Right ventricle myocardium inferior (tissue), 1 donor: ENCODE measurements around the gene MACROD1. TPM values are rescaled to one million over a fixed set of nuclear protein-coding genes. Genes with fewer than 3 reads are reported as not detected.

Experiments
- ATAC-seq: fragments of 200-7000 bp; cut with Tn5 transposase; one replicate; pipeline ENCODE4 v1.9.1; 2020; ENCODE audit warnings: mild to moderate bottlenecking, moderate library complexity
- DNase-seq: peaks from one replicate; pipeline ENCODE4 v3.0.0; 2021; ENCODE audit errors: missing footprints
- intact Hi-C: fragments of 100-400 bp; cut with DNase I; formaldehyde crosslinking; loops from one replicate; pipeline ENCODE4 v1.11.0; 2022
- total RNA-seq: library from RNA; stranded (reverse); fragmentation: NEBNext Ultra II Directional; extraction: Animal tissue kit (Norgen Biotek cat#: 25700); gene quantifications from one replicate; pipeline ENCODE4 v1.2.1, GENCODE V29; 2021
- donor health status: DM: no; HTN: yes; CAD: no; lungs with severe emphysema.

MACROD1 gene
- total RNA-seq, 1 donor from 2014 or later: 119 TPM

DNA sequence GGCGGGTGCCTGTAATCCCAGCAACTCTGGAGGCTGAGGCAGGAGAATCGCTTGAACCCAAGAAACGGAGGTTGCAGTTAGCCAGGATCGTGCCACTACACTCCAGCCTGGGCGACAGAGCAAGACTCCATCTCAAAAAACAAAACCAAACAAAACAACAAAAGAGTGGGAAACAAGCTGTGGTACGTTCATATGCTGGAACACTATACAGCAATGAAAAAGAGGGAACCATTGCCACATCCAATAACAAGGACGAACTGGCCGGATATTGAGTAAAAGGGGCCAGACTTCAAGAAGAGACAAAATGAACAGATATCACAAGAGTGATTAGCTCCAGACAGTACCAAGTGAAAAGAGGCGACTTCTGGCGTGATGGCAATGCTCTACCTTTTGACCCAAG is 4.9 kb downstream of the MACROD1 start:
- DNase-seq (no peak), ATAC-seq (no peak)
- intact Hi-C loops: no loop called here

DNA sequence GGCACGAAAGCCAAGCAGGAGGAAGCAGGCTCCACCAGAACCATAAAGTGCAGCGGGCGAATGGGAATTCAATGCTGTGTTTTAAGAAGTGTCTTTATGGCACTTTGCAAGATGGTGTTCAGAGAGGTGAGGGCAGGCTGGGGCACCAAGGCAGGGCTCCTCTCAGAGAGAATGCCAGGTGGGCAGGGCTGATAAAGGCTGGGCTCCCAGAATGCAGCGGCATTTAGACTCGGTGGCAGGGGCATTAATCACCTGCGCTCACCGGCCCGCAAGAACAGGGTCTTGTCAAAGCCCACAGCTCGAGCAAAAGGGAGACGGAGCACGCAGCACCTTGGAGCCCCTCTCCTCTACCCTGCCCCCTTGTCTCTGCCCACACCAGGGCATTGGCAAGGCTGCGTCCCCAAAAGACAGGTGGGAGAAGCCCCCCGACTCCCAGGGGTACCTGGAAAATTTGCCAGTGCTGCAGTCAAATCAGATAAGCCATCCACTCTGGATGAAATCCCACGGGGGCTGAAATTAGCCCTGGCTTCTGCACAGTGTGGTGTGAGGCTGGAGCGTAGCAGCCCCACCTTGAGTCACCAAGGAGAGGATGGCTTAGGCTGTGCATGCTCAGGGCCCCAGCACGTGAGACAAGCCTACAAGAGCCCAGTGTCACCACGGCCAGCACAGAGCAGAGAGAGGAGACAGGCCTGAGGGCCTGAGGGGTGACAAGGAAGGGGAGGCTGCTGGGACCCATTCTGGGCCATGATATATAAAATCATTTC is 8.1 kb downstream of the MACROD1 start:
- DNase-seq (no peak), ATAC-seq (no peak)
- intact Hi-C loops: loop anchor here (10.0 kb wide), 1 partner anchor 393 kb away; the partner anchor contains the start of gene ZFTA

DNA sequence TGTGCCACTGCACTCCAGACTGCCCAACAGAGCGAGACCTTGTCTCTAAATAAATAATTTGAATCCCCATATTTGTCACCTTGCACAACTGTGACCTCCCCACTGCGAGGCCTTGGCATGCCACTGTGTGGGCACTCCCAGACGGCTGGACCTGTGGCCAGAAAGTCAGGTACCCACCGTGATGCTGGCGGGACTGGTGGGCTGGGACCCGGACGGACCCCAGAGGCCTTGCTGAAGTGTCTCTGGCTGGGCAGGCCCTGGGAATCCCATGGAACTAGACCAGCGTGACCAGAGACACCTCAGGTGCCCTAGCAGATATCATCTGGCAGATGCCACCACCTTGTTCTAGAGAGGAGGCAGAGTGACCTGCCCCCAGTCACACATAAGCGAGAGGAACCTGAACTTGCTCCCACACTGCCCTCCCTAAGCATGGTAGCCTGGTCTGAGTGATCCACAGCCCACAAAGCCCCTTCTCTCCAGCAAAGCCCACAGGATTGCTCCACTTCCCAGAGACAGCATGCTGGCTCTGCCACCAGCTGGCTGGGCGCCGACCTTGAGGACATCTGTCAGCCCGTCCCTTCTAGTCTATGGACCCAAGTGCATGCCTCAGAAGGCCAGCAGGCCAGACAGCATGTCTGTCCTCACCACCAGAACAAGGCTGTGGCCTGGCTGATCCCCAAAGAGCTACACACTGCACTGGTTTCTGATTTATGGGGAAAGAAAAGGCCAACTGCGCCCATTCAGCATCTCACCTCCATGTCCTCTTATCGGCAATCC is 9.5 kb downstream of the MACROD1 start:
- ATAC-seq (peak; percentile 76), DNase-seq (no peak)
- intact Hi-C loops: loop anchor here (10.0 kb wide), 1 partner anchor 392 kb away; the partner anchor contains the start of gene ZFTA

DNA sequence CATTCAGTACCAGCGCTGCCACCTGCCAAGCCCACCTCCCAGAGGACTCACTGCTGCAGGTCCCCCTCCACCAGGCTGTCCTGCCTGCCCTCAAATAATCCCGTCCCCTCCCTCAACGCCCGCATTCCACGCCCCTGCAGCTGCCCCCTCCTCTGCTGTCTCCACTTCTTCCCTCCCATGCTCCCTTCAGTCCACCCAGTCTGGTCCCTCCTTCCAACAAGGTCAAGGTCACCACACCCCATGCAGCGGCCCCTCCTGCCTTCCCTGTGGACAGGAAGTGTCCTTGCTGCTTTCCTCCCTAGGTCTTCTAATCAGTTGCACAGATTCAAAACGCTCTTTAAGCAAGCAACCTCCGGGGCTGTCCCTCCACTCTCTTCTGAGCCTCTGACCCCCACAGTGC is 12.1 kb downstream of the MACROD1 start:
- intact Hi-C loops: loop anchor here (2.0 to 10.0 kb wide), 2 partner anchors 317 to 389 kb away; partner anchors contain the start of gene ZFTA
- no peak for ATAC-seq

DNA sequence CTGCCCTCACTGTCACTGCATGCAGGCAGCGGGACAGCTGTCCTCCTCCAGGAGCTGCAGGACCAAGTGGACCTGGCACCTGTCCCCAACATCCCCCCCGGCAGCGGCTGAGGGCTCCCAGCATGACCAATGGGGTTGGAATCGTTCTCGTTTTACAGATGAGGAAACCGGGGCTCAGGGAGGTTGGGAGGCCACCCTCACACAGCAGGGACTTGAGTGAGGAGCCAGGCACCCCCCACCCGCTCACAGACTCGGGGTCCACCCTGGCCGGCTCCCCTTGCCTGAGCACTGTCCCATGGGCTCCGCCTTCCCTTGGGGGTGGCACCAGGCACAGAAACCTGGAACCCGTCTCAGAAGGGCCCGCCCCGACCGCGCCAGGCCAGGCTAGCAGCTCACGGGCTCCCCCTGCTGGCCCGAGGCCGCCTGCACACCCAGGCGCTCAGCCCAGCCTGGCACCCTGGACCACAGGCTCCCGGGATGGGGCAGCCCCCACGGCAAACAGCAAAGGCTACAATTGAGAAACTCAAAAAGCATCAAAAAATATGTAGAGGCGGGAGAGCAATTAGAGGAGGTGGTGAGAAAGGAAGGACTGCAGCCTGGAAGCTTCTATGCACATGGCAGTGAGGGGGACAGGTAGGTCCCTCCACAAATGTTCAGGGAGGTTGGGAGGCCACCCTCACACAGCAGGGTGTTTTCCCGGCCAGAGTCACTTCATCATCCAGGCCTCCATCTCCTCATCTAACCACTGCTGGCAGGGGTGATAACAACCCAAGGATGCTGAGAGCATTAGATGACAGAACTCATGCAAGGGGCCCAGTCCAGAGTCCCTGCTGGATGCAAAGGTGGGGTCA is 12.8 kb downstream of the MACROD1 start:
- intact Hi-C loops: loop anchor here (2.0 to 10.0 kb wide), 2 partner anchors 316 to 388 kb away; partner anchors contain the start of gene ZFTA
- DNase-seq (peak; percentile 92), ATAC-seq (peak; percentile 51)

More for the DNA sequence above, 12.1 kb downstream of the MACROD1 start:
- DNase-seq: no peak

DNA sequence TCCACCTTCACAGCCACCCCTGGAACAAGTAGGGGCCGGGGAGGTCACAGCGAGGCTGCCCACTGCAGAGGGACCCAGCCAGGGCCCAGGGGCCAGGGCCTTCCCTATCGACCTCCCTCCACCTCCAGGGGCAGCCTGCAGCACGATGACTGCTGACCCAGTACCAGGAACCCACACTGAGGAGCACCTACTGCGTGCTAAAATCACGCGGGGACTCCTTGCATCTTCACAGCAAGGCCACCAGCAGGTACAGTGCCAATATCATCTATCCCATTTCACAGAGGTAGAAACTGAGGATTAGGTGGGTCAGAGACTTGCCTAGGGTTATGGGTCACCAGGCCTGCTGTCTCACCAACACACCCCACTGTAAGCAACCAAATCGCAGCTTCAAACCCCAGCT is 14.6 kb downstream of the MACROD1 start:
- ATAC-seq (no peak), DNase-seq (no peak)
- intact Hi-C loops: loop anchor here (10.0 kb wide), 1 partner anchor 387 kb away; the partner anchor contains the start of gene ZFTA

DNA sequence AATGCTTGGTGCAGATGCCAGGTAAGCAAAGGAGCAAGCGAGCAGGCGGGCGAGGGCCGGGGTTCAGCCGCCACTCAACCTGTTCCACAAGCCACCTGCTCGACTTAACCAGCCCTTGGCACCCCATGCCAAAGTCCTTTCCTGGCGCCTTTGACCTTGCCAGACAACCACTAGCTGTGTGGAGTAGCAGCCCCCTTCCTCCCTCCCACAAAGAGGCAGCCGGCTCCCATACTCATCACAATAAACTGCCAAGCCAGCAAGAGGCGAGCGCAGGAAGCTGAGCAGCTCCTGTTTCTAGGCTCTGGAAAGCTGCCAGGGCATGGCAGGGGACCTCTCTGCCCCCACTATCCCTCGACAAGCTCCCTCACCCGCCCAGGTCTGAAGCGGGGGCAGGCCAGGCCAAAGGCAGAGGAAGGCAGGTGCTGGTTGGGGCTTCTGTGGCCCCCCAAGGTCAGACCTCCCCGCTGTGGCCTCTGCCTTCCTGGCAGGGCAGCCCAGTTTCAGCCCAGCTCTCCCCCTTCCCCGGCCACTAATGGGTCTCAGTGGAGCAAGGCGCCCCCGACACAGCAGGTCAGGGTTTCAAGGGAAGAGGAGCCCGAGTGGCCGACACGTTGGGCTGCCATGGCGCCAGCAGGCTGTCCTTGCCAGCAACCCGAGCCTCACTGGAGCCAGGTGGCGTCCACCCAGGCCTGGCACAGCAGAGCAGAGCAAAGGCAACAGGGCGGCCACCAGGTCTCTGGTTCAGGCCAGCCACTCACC is 15.3 kb downstream of the MACROD1 start:
- intact Hi-C loops: loop anchor here (10.0 kb wide), 1 partner anchor 386 kb away; the partner anchor contains the start of gene ZFTA
- ATAC-seq (peak; percentile 42), DNase-seq (peak; percentile 76)

DNA sequence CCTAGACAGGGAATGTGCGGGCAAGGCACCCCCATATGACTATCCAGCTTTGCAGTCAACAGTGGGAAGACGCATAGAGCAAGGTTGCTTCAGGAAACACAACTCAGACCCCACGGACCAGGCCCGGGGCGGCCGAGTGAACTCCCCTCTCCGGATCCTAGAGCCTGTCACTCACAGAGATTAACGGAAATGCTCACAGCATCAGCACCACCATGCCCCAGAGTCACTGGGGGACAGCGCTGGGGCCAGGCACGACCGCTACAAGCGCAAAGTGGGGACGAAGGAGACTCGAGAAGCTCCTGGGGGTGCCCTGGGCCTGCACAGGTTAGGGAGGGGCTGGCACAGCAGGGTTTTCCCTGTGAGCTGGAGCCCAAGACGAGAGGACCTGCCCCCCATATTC is 15.9 kb downstream of the MACROD1 start:
- ATAC-seq (no peak), DNase-seq (no peak)
- intact Hi-C loops: loop anchor here (10.0 kb wide), 1 partner anchor 385 kb away; the partner anchor contains the start of gene ZFTA

DNA sequence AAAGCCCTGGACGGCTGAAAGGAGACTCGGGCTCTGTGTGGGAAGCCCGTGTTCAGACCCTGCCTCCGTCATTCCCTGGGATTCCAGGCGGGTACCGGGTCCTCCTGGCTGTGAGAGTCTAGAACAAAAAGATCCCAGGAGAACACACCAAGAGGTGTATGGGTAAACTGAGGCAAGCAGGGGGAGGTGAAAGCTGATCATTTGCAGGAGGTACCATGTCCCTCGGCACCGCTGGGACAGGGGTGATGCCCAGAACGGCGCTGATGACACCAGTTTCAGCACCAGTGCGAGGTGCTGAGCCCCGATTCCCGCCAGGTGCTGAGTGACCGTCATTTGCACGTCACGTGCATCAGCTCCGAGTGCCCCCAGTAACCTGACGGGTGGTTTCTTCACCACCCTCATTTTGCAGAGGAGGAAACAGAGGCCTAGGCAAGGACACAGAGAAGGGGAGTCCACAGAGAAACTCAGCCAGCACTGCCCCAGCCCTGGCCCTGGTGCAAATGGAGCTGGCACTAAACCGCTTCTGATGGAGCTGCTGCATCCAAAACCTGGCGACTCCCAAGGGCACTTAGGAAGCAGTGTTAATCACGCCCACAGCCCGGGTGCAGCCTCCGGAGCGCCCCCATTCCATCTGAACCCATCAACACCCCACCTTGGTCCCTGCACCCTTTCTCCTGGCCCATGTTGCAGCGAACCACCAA is 16.8 kb downstream of the MACROD1 start:
- ATAC-seq (peak; percentile 19), DNase-seq (peak; percentile 65)
- intact Hi-C loops: loop anchor here (1.0 kb wide), 1 partner anchor 149 kb away; no protein-coding TSS in a partner anchor

DNA sequence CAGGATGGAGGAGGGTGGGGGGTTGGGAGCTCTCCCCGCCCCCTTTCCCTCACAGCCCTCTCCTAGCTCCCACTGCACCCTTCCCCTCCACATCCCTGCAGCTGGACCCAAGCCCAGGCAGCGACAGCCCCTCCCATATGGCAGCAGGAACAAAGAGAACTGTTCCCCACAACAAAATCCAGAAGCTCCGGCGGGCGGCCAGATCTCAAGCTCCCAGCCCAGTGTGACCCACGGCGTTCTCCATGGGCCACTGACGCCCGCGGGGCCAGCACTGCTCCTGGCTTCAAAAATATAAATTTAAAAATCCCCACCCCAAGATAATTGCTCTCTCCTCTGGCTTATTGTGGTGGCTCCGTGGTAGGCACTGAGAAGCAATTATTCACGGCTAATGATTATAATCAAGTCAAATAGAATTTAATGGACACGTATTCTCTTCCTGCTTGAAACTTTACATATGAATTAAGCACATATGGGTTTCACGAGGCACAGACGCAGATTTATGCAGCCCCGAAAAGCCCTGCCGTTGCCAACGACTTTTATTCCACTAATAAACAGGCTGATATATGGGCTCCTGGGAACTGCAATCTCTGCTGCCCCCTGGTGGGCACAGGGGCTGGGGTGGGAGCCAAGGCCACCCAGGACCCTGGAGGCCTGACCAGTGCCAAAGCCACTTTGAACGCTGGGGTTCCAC is 17.5 kb downstream of the MACROD1 start:
- ATAC-seq (peak; percentile 76), DNase-seq (peak; percentile 89)
- intact Hi-C loops: loop anchor here (1.0 kb wide), 1 partner anchor 148 kb away; no protein-coding TSS in a partner anchor

DNA sequence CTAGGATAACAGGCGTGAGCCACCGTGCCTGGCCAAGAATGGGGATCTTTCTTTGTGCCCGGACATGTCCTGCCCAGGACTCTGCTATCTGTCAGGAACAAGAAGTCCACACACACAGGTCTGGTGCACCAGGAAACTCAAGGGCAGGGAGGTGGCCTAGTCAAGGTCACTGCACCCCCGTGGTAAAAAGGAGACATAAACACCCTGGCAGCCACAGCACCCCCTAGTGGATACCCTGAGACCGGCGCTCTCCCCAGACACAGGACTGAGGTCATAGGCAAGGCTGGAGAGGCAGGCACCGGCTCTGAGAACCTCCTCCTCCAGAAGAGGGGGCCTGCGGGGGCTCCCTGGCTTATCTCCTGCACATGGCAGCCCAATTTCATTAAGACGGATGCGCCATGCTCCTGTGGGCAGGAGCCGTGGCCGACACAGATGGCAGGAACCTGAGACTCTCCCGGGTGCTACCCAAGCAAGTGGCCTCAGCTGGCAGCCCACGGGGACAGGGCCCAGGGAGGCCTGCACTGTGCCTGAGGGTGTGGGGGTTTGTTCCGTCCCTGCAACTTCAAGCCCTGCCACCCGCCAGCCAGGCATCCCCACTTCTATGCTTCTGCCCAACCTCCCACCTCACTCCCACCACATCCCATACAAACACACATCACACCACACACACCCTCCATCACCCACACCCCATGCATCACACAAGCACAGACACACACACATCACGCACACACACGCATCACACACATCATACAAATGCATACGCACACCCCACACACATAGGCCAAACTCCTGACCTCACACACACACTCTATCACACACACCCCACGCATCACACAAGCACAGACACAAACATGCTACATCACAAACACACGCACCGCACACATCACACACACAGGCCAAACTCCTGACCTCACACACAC is 19.6 kb downstream of the MACROD1 start:
- ATAC-seq (no peak), DNase-seq (peak; percentile 78)
- intact Hi-C loops: no loop called here

DNA sequence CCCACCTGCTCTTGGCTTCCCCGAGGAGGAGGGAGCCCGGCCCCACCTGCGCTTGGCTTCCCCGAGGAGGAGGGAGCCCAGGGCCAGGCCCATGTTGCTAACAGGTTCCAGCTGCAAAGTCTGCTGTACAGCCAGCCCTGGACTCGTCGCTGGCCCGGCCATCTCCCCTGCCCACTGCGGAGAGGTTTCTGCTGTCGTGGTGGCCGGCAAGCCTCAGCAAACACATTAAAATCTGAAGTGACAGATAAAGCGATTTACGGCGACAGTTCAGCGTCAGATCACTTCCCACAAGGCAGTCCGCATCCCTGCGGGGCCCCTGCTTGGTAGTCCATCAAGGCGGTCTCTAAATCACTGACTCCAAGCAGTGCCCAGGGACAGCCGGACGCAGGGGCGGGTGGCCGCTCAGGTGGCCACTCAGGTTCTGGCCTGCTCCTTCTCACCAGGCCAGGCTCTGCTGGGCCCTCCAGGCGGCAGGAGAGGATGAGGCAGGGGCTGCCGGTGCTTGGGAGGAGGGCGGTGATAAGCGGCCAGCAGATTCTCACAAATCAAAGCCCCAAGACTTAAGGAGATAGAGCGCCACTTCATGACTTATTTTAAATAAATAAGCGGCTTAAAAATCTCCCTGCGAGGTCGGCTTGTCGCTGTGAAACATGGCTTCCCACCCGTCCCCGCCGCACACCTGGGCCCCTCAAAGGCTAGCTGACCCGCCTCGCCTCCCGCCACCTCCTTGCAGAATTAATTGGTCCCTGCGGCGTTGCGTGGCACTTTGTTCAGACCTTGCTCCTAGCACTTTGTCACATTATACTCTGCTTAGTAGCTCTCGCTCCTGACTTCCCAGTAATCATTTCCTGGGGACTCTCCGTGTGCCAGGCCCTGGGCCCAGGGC is 21.1 kb downstream of the MACROD1 start:
- ATAC-seq (no peak), DNase-seq (no peak)
- intact Hi-C loops: no loop called here

DNA sequence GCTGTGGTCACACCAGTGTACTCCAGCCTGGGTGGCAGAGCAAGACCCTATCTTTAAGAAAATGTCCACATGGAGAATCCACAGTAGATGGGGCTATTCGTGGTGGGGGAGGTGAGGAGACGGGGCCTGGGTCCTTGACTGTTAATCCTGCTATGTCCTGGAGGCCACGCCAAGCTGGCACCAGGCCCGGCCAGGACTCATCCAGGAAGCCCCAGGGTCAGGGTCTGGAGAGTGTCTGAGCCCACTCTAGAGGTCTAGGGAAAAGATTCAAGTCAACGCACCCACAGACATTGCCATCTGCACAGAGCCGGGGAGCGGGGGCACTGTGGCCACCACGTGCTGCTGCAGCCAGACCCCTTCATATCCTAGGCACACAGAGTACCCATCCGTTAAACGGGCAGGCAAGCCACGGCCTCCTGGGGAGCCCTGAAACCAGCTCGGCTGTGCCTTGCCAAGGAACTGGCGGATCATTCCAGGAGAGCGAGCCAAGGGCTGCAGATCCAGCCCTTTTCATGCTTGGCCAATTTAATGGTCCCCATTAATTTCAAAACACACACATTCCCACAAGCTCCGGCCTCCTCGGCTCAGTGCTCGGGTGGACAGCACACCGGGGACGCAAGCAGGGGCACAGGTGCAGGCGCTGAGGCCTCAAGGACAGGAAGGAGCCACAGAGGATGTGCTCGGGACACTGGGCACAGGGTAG is 24.7 kb downstream of the MACROD1 start:
- DNase-seq (no peak), ATAC-seq (no peak)
- intact Hi-C loops: no loop called here

DNA sequence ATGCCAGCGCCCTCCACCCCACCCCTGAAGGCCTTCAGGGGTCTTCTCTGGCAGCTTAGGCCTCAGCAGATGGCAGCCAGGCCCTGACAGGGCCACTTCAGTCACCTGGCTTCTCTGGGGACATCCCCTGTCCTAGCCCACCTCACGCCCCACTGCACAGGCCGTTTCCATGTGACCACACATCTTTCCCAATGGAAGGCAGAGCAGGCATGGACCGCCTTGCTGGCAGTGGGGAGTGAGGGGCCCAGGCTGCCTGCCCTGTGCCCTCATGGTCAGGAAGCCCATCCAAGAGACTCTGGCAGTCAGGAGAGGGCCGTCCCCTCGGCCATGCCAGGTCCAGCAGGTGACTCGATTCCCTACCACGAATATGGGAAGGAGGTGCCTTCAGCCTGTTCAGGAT is 25.8 kb downstream of the MACROD1 start:
- DNase-seq (no peak), ATAC-seq (no peak)
- intact Hi-C loops: no loop called here
